HG03558 (cell line): ENCODE results near the gene MACROD2.
"Not testable (repeated sequence)": the region's sequence is repeated elsewhere in the genome, so short reads cannot be mapped to it uniquely, and the experiment has no call there.

Experiments
- ATAC-seq: cut with Tn5 transposase; IDR thresholded peaks from one replicate; pipeline ENCODE4 v1.9.1; 2021; ENCODE audit warnings: moderate number of reproducible peaks; ENCODE audit not compliant: unreplicated experiment; ENCODE audit errors: extremely low read depth

The MACROD2 gene

DNA sequence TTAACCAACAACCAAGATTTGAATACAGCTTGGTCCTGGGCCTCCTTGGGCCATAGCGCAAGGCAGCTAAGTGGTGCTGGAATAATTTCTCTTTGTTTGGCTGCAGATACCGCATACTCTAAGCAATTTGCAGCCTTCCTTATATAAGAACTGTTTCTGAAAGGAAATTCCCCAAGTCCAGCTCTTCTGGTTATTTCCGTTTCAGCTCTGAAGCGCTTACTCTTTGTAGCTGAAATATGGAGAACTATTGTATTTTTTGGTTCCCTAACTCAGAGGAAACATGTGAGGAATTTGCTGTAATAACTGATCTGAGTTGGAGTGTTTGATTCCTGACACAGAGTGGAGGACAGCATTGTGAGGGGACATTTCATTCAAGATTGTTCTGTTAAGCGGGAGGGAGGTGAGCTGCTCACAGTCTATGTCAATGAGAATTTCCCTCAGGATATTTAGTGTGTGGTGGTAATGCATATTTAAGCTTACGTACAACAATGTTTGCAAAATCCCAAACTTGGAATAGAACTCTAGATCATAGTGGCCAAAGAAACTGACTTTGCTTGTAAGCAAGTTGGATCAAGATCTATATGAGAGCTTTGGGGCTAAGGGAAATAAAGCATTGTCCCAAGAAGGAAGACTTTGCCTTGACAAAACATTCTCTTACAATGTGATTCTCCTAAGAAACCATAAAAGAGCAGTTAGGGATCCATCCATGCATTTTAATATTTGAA, 918.7 kb downstream of the MACROD2 start:
- no peak for ATAC-seq

DNA sequence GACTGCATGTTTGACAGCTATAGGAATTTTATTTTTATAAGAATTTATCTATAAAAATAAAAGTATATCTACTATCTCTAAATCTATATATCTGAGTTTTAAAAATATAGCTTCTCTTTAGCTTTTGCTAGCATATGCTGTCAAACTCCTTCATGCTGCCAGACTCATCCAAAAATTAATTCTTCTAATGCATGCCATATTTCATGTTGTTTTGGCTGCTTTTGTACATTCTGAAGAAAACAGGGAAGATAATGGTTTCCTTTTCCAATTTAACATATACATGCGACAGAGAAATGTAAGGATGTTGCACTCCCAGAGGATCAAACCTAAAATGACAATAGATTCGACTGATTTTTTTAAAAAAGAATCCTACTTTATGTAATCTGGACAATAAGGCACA, 919.3 kb downstream of the MACROD2 start:
- ATAC-seq: no peak

DNA sequence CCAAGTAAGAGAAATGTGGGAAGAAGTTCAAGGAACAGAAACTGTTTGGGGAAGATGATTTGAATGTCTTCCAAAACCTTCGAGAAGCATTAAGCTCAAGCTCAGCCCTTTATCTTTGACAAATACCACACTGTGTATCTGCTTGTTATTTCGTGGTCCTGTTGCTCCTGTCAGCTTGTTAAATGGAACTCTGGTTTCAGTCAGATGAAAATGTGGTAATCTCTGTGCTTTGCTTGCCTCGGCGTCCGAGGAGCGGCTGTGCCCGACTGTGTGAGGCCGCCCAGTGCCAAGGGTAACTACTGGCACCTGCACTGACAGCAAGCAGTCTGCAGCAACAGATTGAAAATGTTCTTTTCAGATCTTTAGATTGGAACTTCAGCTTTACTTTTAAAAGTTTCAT, 920.0 kb downstream of the MACROD2 start:
- no peak for ATAC-seq

DNA sequence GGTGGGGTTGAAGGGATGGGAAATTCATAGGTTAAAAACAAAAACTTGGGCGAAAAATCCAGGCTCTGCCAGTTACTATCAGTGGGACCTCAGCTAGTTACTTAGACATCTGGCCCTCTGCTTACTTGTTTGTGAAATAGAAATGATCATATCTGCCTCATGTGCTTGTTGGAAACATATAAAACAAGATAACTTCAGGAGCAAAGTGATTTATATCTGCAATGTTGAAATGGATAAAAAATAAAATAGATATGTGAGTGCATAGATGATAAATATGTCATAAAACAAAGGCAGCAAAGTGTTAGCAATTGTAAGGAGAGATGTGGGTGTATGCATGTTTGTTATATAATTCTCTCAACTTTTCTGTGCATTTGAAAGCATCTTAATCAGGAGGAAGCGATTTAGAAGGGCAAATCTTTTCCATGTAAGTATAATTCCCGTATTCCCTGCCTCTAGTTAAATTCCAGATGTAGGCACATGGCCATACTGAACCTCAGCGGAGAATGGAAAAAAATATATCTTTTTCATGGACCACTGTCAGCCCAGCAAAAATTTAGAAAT, 921.1 kb downstream of the MACROD2 start:
- ATAC-seq: no peak

DNA sequence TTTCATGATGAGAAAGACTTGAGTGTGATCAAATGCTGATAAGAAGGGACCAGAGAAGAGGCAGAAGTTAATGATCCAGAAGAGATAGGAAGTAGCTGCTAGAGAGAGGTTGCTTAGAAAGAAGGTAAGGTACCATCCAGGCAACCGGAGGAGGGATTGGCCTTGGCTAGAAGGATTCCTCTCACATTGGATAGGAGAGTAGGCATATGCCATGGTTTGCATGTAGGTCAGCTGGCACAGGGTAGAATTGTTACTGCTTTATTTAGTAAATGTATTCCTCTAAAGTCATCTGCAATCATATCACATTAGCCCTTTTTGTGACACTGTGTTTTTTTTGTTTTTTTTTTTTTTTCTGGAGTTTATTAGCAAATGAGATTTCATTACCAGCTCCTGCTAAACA, 923.0 kb downstream of the MACROD2 start:
- no peak for ATAC-seq

DNA sequence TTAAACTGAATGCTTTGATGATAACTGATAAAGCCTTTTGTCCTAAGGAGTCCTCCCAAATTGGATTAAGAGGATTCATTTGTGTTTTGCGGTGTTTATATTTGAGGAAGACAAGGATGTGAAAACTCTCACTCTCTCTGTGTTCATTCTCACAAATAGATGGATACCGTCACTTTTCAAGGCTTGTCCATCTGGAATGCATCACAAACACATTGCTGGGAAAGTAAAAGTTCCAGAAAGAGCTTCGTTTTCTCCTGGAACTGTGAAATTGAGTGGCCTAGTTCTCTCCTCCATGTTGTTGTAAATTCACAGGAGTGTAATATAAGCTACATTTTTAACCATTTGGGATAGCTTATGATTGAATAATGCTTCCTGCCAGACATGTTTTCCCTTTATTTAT, 923.7 kb downstream of the MACROD2 start:
- no peak for ATAC-seq

DNA sequence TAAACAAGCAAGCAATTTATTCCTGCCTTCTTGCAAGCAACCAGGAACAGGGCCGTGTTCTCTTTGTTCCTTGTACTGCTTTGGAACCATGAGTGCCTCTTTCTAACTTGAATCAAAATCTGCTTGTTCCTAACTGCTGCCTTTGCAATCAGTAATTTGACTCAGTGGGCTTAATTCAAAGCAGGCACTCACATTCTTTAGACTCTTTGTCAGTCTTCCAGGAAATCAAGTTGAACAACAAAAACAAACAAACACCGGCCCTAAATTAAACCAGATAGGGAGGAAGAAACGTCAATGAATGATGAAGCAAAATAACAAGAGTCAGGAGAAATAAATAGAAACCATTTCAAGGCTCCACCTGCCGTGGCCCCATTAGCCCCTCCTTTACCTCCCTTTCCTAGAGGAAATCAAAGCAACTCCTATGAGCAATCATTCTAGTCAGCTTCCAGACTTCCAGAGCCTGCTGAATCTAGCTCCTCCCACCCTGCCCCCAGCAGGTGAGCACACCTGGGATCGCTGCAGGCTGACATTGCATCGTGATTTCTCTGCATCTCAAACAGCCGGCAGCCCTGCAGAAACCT, 924.3 kb downstream of the MACROD2 start:
- no peak for ATAC-seq

DNA sequence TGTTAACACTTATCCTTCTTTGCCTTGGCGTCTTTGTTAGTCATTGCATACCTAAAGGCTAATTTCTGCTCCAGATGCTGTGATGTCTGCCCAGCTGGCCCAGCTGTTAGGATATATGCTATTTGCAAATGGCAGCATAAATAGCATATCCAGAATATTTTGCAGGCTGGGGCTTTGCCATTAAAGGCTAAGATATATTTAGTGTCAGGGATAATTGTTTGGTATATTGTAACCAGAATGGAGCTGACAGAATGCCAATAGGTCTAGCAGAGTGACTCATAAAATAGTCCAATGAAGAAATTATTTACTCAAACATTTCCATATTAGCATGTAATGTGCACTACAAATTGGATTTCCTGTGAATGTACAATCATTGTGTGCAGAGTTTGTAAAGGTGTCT, 926.2 kb downstream of the MACROD2 start:
- ATAC-seq: no peak

DNA sequence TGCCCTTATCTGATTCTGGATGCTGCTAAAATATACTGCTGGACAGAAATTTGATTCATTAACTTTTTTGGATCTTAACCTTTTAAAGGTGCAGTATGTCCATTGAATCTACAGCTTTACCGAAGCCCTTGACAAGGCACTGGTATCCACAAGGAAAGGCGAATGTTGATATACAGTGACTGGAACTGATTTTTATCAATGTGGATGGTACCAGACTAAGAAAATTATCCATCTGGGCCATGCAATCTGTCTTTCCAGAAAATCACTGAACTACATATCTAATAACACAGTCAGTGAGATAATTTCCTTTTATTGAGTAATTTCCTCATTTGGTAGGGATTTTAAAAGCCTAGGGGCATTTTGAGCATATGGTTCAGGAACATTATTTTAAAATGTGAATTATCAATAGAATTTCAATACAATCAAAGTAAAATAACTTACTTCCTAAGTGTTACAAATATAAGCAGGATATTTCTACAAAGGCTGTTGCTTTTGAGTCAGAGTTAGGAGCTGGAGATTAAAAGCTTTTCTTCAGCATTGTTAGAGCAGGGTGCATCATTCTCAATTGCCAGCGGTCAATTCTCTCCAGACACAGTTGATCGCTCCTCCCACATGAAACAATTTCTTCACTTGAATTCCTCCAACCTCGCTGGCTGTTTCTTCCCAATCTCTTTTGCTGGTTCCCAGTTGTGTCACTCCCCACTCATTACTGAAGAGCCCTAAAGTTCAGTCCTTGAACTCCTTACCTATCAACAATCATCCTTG, 927.4 kb downstream of the MACROD2 start:
- no peak for ATAC-seq

DNA sequence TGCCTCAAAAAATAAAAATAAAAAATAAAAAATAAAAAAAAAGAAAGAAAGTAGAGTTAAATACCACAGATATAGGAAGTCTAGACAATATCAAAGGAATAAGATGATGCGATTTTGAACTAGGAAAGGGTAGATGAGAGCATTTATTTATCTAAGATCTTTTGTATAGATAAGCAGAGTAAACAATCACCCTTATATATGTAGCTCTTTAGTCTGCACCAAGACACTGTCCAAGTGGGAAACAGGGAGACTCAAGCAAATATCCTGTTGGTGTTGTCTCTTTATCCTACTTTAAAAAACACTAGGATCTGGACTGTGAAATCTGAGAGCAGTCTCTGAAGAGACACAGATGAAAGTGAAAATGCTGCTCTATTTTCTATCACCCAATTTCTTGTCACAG, 929.1 kb downstream of the MACROD2 start:
- ATAC-seq: no peak

DNA sequence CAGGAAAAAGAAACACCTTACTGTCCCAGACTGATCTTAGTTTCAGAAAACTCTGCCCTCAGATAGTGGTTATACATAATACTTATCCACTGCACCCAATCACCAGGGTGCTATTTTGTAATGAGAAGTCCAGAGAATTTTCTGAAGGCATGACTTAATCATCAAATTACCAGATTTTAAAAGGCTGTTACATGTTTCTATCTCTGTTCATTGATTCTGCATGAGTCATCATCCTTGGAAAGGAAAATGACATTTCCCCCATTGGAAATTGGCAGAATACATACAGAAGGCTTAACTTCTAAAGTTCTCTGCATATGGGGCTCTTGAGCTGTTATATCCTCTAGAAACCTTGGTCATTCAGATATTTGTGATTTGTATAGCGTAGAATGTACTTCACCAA, 930.0 kb downstream of the MACROD2 start:
- ATAC-seq: no peak

DNA sequence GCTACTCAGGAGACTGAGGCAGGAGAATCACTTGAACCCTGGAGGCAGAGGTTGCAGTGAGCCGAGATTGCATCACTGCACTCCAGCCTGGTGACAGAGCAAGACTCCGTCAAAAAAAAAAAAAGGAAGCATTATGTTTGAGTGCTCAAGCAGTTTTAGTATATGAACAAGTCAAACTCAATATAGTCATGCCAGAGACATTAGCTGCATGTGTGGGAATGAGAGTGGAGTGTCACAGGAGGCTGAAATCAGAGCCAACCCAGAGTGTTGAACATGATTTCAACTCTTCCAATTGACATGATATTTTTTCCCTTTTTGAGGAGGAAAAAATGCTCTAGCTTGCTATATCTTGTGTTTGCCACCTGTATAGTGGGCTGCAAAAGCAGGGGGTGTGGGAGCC, 931.1 kb downstream of the MACROD2 start:
- not testable (repeated sequence) for ATAC-seq

DNA sequence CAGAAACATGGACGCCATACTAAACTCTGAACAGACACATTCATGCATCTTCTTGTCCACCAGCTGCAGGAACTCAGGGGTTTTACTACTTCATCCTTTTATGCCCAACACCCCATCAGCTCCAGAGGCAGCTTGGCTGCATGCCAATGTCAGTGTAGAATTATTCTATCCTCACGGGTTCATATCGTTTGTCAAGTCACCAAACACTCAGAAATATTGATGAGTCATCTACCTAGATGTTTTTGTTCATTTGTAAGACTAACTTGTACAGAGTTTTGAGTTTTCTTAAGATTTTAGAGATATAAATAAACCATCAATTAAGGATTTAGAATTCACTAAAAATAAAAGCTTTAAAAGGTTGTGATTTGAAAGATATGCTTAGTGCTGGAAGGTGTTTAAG, 932.8 kb downstream of the MACROD2 start:
- ATAC-seq: no peak

DNA sequence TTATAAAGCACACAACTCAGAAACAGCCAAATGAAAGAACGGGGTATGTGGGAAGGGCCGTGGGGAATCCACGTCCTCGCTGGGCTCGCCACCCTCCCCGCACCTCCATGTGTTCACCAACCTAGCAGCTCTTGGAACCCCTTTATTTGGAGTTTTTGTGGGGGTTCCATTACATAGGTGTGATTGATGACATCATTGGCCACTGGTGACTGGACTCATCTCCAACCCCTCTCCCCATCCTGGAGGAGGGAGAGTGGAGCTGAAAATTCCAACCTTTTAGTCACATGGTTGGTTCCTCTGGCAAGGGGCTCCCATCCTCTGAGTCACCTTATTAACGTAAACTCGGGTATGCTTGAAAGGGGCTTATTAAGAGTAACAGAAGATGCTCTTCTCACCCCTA, 934.1 kb downstream of the MACROD2 start:
- no peak for ATAC-seq

DNA sequence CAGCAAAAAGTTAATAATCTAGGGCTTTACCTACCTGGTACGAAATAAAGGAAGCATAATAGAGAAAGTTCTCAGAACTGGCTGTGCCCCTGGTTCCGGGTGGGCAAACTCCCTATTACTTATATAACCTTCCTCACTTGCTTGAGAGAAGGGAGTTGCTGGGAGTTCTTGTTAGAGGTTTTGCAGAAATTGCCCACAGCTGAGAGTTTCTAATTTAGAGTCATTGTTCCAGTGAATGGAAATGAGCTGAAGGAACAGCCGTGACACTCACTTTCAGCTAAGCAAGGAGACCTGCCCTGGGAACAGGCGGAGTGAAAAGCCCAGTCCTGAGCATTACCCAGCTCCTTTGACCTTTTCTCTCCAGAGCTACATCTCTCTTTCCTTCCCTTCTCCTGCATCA, 936.7 kb downstream of the MACROD2 start:
- no peak for ATAC-seq

DNA sequence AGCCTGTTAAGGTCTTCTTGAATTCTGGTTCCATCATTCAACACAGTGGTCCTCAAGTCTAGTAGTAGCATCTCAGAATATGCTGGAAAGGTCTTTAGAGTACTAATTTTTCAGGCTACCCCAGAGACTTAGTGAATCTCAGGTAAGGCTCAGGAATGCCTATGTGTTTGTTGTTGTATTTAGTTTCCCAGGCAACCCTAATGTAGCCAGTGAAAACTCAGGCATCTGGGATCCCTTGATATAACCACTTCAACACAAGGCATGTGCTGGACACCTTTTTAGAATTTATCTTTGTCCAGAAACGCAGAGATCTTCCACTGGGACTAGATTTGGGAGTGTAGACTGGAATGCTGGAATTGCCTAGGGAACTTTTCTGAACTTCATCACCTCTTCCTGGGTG, 940.0 kb downstream of the MACROD2 start:
- ATAC-seq: no peak

DNA sequence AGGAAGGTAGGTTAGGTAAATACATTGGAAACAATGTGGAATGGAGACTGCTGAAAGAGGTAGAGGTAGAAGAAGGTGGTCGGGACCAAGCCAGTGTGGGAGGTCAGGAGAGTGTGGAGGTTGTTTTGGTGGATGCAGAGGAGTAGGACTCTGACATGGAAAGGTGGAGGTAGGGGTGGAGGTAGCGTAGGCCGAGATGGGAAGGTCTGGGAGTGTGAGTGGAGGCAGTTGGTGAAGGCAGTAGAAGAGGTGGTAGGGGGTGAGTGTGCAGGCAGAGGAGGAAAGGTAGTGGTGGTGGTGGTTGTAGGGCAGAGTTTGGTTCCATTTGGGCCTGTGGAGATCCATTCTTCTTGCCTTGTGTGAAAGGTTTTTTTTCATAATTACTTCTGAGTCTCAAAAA, 941.7 kb downstream of the MACROD2 start:
- no peak for ATAC-seq

DNA sequence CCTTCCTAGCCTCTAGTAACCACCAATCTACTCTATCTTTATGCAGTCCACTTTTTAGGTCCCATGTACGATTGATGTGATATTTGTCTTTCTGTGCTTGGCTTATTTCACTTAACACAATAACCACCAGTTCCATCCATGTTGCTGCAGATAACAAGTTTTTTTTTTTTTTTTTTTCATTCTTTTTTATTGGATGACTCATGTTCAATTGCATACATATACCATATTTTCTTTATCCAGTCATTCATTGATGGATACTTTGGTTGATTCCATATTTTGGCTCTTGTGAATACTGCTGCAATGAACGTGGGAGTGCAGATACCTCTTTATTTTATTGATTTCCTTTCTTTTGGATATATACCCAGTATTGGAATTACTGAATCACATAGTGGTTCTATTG, 942.5 kb downstream of the MACROD2 start:
- no peak for ATAC-seq

DNA sequence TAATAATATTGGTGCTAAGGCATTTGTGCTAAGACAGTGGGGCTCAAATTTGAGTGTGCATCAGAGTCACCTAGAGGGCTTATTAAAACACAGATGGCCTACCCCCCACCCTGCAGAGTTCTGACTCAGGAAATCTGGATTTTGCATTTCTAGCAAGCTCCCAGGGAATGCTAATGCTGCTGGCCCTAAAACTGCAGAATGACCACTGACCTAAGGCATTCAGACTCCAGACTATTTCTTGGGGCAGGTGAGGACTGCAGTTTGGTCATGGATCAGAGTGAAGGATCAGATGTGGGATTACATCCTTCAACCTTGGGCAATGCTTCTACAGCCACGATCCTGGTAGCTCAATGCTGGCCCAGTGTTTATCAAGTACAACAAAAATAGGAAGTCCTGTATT, 952.2 kb downstream of the MACROD2 start:
- no peak for ATAC-seq

DNA sequence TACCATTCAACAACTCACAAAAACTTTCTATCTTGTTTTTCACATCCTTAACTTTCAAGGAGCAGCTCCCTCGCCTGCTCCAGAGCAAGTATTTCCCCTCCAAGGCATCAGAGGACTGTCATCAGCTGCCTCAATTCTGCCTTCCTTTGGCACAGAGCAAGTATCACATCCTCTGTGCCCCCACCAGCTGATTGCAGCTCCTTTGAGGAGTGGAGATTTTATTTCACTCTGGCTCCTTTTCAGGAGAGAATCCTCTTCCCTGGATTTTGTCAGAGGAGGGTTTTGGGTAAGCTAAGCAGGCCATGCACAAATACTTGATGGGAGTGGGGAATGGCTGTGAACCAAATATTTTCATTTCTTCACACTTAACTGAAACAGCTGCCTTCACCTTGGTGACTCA, 952.6 kb downstream of the MACROD2 start:
- ATAC-seq: no peak

DNA sequence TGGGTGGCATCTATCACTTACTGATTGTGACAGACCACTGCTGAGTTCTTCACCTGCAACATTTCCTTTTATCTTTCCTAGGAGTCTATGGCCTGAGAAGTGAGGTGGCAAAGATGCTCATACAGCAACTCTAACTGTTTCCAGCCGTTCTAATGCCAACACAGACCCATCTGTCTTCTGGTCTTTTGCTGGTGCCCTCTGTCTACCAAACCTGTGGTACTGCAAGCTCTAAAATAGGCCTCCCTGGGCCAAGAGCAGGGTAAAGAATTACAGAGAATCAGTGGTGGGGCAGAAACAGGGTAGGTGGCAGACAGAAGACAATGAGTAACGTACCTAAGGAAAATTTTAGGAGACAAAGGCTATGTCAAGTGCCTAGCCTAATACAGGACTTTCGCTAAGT, 953.1 kb downstream of the MACROD2 start:
- ATAC-seq: no peak
